HG03097 (cell line): ENCODE data around the gene ANHX.

ENCODE experiments used
- ATAC-seq: cut with Tn5 transposase; IDR thresholded peaks from one replicate; pipeline ENCODE4 v1.9.1; 2021; ENCODE audit not compliant: unreplicated experiment, low FRiP score

Gene ANHX

GRCh38 chr12:133203344-133204263 lies 32.1 kb downstream of the ANHX start:
- ATAC-seq = no peak

- no peak for ATAC-seq
Measured at GRCh38 chr12:133202493-133203343, 33.0 kb downstream of the ANHX start.

GRCh38 chr12:133201888-133202287 lies 33.8 kb downstream of the ANHX start:
- no peak for ATAC-seq

GRCh38 chr12:133192847-133193246 lies 42.8 kb downstream of the ANHX start:
- no peak for ATAC-seq

GRCh38 chr12:133190176-133190575 lies 45.5 kb downstream of the ANHX start:
- no peak for ATAC-seq

- ATAC-seq = peak; percentile 92
Measured at GRCh38 chr12:133181238-133181959, 54.3 kb downstream of the ANHX start, which contains the start of gene ZNF268. Gene ZNF268, plus strand, starts transcription at chr12:133181495. Its CDS starts 503 bp downstream, at chr12:133181998.

GRCh38 chr12:133180669-133181068 lies 55.0 kb downstream of the ANHX start:
- no peak for ATAC-seq

- no peak for ATAC-seq
Measured at GRCh38 chr12:133174901-133175300, 60.8 kb downstream of the ANHX start.

GRCh38 chr12:133172491-133172890 lies 63.2 kb downstream of the ANHX start:
- no peak for ATAC-seq
